ENCODE measurements around the gene PARD3.

GRCh38 chr10:34231441-34232180, 583.5 kb downstream of the PARD3 start:
- no peak for TF ChIP-seq EZH2phosphoT487 (IDR thresholded peaks at IDR 0.05)
- TF ChIP-seq, protein P1, sequence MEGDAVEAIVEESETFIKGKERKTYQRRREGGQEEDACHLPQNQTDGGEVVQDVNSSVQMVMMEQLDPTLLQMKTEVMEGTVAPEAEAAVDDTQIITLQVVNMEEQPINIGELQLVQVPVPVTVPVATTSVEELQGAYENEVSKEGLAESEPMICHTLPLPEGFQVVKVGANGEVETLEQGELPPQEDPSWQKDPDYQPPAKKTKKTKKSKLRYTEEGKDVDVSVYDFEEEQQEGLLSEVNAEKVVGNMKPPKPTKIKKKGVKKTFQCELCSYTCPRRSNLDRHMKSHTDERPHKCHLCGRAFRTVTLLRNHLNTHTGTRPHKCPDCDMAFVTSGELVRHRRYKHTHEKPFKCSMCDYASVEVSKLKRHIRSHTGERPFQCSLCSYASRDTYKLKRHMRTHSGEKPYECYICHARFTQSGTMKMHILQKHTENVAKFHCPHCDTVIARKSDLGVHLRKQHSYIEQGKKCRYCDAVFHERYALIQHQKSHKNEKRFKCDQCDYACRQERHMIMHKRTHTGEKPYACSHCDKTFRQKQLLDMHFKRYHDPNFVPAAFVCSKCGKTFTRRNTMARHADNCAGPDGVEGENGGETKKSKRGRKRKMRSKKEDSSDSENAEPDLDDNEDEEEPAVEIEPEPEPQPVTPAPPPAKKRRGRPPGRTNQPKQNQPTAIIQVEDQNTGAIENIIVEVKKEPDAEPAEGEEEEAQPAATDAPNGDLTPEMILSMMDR (IDR thresholded peaks at IDR 0.05), result no peak

Data from neural progenitor cell (in vitro differentiated cells).